ENCODE results near the gene IQSEC1. TPM values are rescaled to one million over a fixed set of nuclear protein-coding genes. Genes with fewer than 3 reads are reported as not detected.

Gene IQSEC1
- total and polyA plus RNA-seq, 2 experiments from 2014 or later, result 21.2 to 24.7 TPM

GRCh38 chr3:13106308-13107001 lies 33.2 kb upstream of the IQSEC1 start:
- Histone ChIP-seq H3K9me2 (replicated peaks; ENCODE audit: insufficient read depth) (no peaks in the 10 kb centered on the region), H3K27ac (no peak overlapping the region), H4K20me1 (ENCODE audit: insufficient read depth, poor library complexity, severe bottlenecking) (no peaks in the 10 kb centered on the region), H3K79me2 (no peaks in the 10 kb centered on the region), H3K4me2 (no peak overlapping the region), H3K36me3 (replicated peaks; ENCODE audit: insufficient read depth, low read depth) (no peaks in the 10 kb centered on the region), H2AFZ (no peak overlapping the region), H3K27me3 (no peaks in the 10 kb centered on the region), H3K4me3 (no peak overlapping the region), H3K9me3 (ENCODE audit: low read depth) (no peaks in the 10 kb centered on the region), H3K4me1 (ENCODE audit: insufficient read depth) (no peaks in the 10 kb centered on the region)
- WGBS (ENCODE audit: low lambda C conversion rate, missing lambda C conversion rate), result 76% methylated on average over 6 of the region's 6 CpGs
- DNase-seq (ENCODE audit: low spot score), result no peak
- no peak for TF ChIP-seq EZH2phosphoT487 (IDR thresholded peaks at IDR 0.05; ENCODE audit: low read depth, severe bottlenecking, unreplicated experiment)
- TF ChIP-seq EZH2 (IDR thresholded peaks at IDR 0.05; ENCODE audit: borderline replicate concordance), result no peak
- TF ChIP-seq CTCF (IDR thresholded peaks at IDR 0.05; ENCODE audit: poor library complexity), result no peak

DNA sequence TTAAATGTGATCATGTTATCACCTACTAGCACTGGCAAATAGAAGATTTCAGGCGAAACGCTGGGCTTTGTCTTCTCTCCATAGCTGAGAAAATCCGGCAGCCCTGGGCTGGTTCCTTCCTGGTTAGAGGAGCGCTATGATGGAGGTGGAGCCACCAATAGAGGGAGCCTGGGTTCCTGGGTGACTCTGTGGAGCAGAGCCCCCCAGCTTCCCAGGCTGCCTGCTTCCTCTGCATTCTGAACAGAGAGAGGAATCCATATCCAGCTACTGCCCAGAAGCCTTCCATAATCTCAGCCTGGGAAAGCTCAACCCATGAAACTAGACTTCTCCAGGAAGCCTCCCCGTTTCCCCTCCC lies 32.6 kb upstream of the IQSEC1 start:
- H4K20me1 ChIP-seq (ENCODE audit: insufficient read depth, poor library complexity, severe bottlenecking), result no peaks in the 10 kb centered on the region
- no peak for DNase-seq (ENCODE audit: low spot score)
- TF ChIP-seq EZH2 (IDR thresholded peaks at IDR 0.05; ENCODE audit: borderline replicate concordance) (no peak), CTCF (IDR thresholded peaks at IDR 0.05; ENCODE audit: poor library complexity) (no peak), EZH2phosphoT487 (IDR thresholded peaks at IDR 0.05; ENCODE audit: low read depth, severe bottlenecking, unreplicated experiment) (no peak)
- WGBS (ENCODE audit: low lambda C conversion rate, missing lambda C conversion rate), result 89% methylated on average over 5 of the region's 5 CpGs
- no peaks in the 10 kb centered on the region for H3K36me3 ChIP-seq (replicated peaks; ENCODE audit: insufficient read depth, low read depth)
- no peaks in the 10 kb centered on the region for H3K4me1 ChIP-seq (ENCODE audit: insufficient read depth)
- H3K4me2 ChIP-seq, result no peak overlapping the region
- H3K79me2 ChIP-seq, result no peaks in the 10 kb centered on the region
- no peaks in the 10 kb centered on the region for H3K9me3 ChIP-seq (ENCODE audit: low read depth)
- no peak overlapping the region for H3K27ac ChIP-seq
- no peaks in the 10 kb centered on the region for H3K27me3 ChIP-seq
- H3K4me3 ChIP-seq, result no peak overlapping the region
- H3K9me2 ChIP-seq (replicated peaks; ENCODE audit: insufficient read depth), result no peaks in the 10 kb centered on the region
- no peak overlapping the region for H2AFZ ChIP-seq

- Histone ChIP-seq H3K36me3 (replicated peaks; ENCODE audit: insufficient read depth, low read depth) (no peaks in the 10 kb centered on the region), H4K20me1 (ENCODE audit: insufficient read depth, poor library complexity, severe bottlenecking) (no peaks in the 10 kb centered on the region), H3K4me1 (ENCODE audit: insufficient read depth) (no peaks in the 10 kb centered on the region), H3K4me3 (no peak overlapping the region), H3K9me2 (replicated peaks; ENCODE audit: insufficient read depth) (no peaks in the 10 kb centered on the region), H3K9me3 (ENCODE audit: low read depth) (no peaks in the 10 kb centered on the region), H3K27me3 (no peaks in the 10 kb centered on the region), H3K4me2 (no peak overlapping the region), H3K27ac (no peak overlapping the region), H2AFZ (no peak overlapping the region), H3K79me2 (no peaks in the 10 kb centered on the region)
- 90% methylated on average over 8 of the region's 8 CpGs for WGBS (ENCODE audit: low lambda C conversion rate, missing lambda C conversion rate)
- DNase-seq (ENCODE audit: low spot score), result no peak
- TF ChIP-seq EZH2 (IDR thresholded peaks at IDR 0.05; ENCODE audit: borderline replicate concordance) (no peak), CTCF (IDR thresholded peaks at IDR 0.05; ENCODE audit: poor library complexity) (no peak), EZH2phosphoT487 (IDR thresholded peaks at IDR 0.05; ENCODE audit: low read depth, severe bottlenecking, unreplicated experiment) (no peak)
Measured at GRCh38 chr3:13105181-13105895, 32.1 kb upstream of the IQSEC1 start.

All from hepatocyte (in vitro differentiated cells).